NCI-H128 (cell line): ENCODE data around the gene GUCY1A1.
"Not testable (repeated sequence)": the region's sequence is repeated elsewhere in the genome, so short reads cannot be mapped to it uniquely, and the experiment has no call there.

ENCODE experiments used
- DNase-seq: peaks from one replicate; lab custom pipeline; 2025; ENCODE audit not compliant: unreplicated experiment; lab: John Stamatoyannopoulos, UW

GUCY1A1 gene, protein sequence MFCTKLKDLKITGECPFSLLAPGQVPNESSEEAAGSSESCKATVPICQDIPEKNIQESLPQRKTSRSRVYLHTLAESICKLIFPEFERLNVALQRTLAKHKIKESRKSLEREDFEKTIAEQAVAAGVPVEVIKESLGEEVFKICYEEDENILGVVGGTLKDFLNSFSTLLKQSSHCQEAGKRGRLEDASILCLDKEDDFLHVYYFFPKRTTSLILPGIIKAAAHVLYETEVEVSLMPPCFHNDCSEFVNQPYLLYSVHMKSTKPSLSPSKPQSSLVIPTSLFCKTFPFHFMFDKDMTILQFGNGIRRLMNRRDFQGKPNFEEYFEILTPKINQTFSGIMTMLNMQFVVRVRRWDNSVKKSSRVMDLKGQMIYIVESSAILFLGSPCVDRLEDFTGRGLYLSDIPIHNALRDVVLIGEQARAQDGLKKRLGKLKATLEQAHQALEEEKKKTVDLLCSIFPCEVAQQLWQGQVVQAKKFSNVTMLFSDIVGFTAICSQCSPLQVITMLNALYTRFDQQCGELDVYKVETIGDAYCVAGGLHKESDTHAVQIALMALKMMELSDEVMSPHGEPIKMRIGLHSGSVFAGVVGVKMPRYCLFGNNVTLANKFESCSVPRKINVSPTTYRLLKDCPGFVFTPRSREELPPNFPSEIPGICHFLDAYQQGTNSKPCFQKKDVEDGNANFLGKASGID

DNA sequence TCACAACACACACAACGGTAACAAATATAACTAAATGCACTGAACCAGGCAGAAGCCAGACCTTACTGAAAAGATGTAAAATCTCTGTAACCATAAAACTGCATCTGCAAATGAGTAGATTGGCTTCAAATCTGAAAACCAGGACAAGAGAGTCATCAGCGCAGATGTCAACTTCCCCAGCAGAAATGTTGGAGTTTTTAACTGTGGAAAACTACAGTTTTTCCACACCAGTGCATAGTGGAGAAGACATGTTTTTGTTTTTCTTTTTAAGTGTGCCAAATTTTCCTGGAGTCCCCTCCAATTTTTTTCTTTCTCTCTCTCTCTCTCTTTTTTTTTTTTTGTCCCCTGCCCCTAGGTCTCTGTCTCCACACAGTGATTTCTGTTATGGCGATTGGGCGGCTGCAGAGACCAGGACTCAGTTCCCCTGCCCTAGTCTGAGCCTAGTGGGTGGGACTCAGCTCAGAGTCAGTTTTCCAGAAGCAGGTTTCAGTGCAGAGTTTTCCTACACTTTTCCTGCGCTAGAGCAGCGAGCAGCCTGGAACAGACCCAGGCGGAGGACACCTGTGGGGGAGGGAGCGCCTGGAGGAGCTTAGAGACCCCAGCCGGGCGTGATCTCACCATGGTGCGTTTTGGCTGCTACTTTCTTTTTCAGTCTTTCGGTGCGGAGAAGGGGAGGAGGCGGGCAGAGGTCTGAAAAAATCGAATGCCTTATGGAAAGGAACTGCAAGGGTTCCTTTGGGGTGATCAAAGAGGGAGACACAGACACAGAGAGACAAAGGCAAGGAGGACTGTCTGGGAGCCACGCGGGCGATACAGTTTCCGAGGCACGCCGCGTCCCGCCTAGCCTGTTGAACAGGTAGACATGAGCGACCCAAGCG, at the start of gene GUCY1A1:
TSS of gene GUCY1A1 (plus strand) at position 505 of the 878 bp plus-strand sequence. CDS start 30,020 bp downstream, outside the sequence.
- DNase-seq: no peak

GRCh38 chr4:155617296-155617695, 49.4 kb upstream of the GUCY1A1 start:
- DNase-seq: no peak

GRCh38 chr4:155618183-155618838, 48.3 kb upstream of the GUCY1A1 start:
- no peak for DNase-seq

DNA sequence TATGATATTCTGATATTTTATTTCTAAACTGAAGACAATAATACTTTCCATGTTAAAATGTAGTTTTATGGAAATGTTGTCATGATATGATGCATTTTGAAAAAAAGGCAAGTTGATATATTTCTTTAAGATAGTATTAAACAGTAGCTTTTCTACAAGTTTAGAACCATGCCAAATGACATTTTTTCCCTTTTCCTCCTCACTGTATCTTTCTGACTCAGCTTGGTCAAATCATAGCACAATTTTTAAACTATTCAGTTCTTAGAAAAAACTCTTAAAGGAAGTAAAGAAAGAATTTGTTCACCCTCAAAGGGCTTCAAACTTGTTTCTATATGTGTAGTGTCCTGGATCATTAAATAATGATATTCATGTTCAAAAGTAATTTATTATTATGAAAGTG, 46.0 kb upstream of the GUCY1A1 start:
- no peak for DNase-seq

GRCh38 chr4:155624478-155624877, 42.2 kb upstream of the GUCY1A1 start:
- DNase-seq: no peak

GRCh38 chr4:155626561-155626960, 40.1 kb upstream of the GUCY1A1 start:
- no peak for DNase-seq

DNA sequence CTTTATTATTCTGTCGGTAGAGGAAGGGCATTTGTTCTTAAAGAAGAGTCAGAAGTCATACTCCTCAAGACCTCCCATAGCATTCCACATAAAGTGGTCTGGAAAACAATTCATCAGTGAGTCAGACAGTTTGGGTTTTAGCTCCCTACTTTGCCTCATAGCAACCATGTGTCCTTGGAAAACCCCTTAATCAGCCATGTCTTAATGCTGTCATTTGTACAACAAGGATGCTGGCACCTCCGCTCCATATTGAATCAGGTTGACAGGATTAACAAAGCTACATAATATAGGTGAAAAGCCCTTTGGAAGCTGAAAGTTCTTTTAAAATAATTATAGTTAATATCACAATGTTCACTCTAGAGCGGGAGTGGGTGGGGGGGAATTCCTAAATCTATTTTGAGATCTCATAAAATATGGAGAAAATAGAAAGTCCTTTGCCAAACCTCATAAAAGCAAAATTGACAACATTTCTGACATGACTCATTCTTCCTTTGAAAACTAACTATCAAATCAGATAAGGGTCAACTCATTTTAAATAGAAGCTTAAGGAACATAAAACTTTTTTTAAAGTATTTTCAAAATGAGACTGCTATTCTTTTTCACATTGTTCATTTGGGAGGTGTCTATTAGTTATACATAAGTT, 37.3 kb upstream of the GUCY1A1 start:
- DNase-seq: no peak

- no peak for DNase-seq
These were observed 36.7 kb upstream of the GUCY1A1 start for GRCh38 chr4:155629956-155630355.

GRCh38 chr4:155632310-155632840, 34.3 kb upstream of the GUCY1A1 start:
- DNase-seq: no peak

GRCh38 chr4:155638195-155638965, 28.3 kb upstream of the GUCY1A1 start:
- no peak for DNase-seq

- no peak for DNase-seq
These were observed 26.7 kb upstream of the GUCY1A1 start for GRCh38 chr4:155639704-155640523.

DNA sequence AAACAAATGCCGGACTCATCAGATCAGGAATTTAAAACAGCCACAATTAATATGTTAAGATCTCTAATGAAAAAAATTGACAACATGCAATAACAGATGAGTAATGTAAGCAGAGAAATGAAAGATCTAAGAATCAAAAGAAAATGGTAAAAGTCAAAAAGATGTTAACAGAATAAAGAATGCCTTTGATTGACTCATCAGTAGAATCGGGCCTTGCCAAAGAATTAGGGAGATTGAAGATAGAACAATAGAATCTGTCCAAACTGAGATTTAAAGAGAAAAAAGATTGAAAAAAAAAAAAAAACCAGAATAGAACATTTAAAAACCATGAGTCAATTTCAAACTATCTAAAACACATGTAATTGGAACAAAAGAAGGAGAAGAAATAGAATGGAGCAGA, 25.9 kb upstream of the GUCY1A1 start:
- DNase-seq: no peak

GRCh38 chr4:155643087-155643486, 23.6 kb upstream of the GUCY1A1 start:
- no peak for DNase-seq

DNA sequence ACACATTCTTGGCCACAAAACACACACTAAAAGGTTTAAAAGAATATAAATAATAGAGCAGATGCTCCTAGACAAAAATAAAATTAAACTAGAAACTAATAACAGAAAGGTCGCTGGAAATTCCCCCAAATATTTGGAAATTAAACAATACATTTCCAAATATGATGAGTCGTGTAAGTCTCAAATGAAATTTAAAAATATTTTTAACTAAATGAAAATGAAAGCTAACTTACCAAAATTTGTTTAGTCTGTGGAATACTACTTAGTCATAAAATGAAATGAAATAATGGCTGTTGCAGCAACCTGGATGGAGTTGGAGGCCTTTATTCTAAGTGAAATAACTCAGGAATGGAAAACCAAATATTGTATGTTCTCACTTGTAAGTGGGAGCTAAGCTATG, 20.6 kb upstream of the GUCY1A1 start:
- DNase-seq: no peak

GRCh38 chr4:155650785-155651184, 15.9 kb upstream of the GUCY1A1 start:
- not testable (repeated sequence) for DNase-seq

- DNase-seq: no peak
These were observed 13.6 kb upstream of the GUCY1A1 start for GRCh38 chr4:155653052-155653451.

DNA sequence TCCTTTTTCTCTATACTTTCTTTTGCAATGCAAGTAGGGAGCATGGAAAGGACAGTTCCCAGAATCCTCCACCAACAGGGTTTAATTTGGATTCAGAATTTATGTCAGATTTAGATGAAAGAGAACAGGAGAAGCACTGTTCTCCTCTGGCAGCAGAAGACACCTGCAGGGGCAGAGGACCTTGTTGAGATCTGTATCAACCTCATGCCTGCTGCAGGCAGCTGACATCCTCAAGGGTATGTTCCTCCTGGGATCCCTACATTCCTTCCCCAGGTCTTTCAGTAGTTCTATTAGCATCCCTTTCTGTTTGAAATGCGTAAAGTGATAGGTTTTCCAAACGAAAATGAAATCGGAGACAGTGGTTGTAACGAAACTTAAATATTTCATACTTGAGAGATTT, 10.6 kb upstream of the GUCY1A1 start:
- no peak for DNase-seq

DNA sequence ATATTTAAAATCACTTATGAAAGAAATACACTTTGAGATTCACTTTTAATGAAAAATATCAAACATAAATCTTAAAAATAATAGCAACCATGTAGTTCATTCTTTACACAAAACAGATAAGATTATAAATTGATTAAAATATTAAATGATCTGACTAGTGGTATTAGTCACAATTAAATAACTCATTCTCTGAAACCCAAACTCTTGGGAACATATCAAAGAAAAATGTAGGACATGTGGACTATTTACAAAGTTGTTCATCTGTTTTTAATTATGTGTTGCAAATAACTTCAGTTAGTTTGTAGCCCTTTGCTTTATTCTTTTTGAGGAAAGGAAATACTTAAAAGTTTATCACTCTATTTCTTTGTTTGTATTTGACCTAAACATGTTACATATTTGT, 9.5 kb upstream of the GUCY1A1 start:
- DNase-seq: no peak
